Measurements from ENCODE around the gene TMEM141. TPM values are rescaled to one million over a fixed set of nuclear protein-coding genes. Genes with fewer than 3 reads are reported as not detected.

Gene TMEM141
- total RNA-seq, 4 donors from 2014 or later = 60.7 to 70.8 (median 66.9) TPM

DNA sequence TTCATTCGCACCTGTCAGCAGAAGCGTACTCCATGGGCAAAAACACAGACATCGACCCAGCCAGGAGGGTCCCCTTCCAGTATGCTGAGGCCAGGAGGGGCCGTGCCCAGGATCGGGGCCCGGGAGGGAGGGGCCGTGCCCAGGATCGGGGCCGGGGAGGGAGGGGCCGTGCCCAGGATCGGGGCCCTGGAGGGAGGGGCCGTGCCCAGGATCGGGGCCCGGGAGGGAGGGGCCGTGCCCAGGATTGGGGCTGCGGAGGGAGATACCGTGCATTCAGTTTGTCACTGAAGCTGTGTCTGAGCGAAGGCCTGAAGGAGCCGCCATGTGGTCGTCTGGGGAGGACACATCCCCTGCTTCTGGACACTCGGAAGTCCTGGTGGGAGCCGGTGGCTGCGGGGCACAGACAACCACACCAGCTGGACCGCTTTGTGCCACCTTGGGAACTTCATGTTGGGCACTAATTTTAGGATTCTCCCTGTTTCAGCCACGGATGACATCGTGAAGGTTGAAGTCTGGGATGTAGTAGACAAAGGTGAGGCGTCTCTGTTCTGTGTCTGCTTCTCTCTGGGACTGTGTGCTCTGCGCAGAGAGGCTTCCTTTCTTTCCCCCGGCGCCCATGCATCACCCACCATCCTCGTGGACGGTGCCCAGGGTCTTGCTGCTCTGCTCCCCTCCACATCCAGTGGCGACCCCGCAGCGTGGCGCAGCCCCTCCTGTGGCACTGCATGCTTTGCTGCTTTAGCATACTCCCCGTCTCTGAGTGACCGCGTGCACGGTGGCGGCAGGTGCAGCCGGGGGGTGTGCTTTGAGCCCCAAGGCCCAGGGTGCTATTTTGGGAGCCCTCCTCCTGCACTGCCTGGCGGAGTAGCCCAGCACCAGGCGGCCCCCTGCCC lies 34.4 kb downstream of the TMEM141 start:
- TF ChIP-seq EP300 (IDR thresholded peaks at IDR 0.05) (no peak), POLR2A (IDR thresholded peaks at IDR 0.05) (no peak)
- TF ChIP-seq, protein P1, sequence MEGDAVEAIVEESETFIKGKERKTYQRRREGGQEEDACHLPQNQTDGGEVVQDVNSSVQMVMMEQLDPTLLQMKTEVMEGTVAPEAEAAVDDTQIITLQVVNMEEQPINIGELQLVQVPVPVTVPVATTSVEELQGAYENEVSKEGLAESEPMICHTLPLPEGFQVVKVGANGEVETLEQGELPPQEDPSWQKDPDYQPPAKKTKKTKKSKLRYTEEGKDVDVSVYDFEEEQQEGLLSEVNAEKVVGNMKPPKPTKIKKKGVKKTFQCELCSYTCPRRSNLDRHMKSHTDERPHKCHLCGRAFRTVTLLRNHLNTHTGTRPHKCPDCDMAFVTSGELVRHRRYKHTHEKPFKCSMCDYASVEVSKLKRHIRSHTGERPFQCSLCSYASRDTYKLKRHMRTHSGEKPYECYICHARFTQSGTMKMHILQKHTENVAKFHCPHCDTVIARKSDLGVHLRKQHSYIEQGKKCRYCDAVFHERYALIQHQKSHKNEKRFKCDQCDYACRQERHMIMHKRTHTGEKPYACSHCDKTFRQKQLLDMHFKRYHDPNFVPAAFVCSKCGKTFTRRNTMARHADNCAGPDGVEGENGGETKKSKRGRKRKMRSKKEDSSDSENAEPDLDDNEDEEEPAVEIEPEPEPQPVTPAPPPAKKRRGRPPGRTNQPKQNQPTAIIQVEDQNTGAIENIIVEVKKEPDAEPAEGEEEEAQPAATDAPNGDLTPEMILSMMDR (IDR thresholded peaks at IDR 0.05) = no peak
- no peak overlapping the region for H3K27ac ChIP-seq
- peaks cover 0 to 76% (median 14%) of the 10 kb centered on the region in 3 donors for H3K36me3 ChIP-seq
- no peaks in the 10 kb centered on the region for H3K27me3 ChIP-seq
- H3K4me1 ChIP-seq = peaks cover 0 to 18% (median 4%) of the 10 kb centered on the region in 4 donors
- WGBS, 2 donors = 89 to 92% methylated on average over 32 to 36 of the region's 44 CpGs
- H3K4me3 ChIP-seq = no peak overlapping the region
- H3K9me3 ChIP-seq = no peaks in the 10 kb centered on the region
- DNase-seq (ENCODE audit: low spot score in 2 of 2) = no peak

DNA sequence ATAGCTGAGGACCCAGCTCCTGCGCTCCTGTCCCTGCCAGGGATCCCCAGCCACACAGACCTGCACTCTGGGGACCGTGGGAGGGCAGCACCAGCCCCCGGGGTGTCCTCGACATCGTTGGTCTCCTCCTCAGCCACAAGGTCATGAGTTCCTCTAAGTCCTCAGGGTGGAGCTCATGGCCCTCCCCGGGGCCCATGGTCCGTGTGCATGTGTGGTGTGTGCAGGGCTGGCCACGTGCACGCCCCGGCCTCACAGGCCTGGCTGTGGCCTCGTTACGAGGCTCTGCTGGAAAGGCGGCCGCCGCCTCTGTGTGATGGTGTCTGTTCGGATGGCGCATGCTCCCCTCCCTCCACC lies 35.0 kb downstream of the TMEM141 start:
- Histone ChIP-seq H3K4me3 (no peak overlapping the region), H3K27ac (no peak overlapping the region), H3K9me3 (no peaks in the 10 kb centered on the region), H3K4me1 (peaks cover 0 to 12% (median under 1%) of the 10 kb centered on the region in 4 donors), H3K36me3 (peaks cover 0 to 83% (median 18%) of the 10 kb centered on the region in 3 donors), H3K27me3 (no peaks in the 10 kb centered on the region)
- no peak for DNase-seq (ENCODE audit: low spot score in 2 of 2)
- 81 to 85% methylated on average over 5 to 14 of the region's 17 CpGs for WGBS, 2 donors
- TF ChIP-seq EP300 (IDR thresholded peaks at IDR 0.05) = no peak
- TF ChIP-seq POLR2A (IDR thresholded peaks at IDR 0.05) = no peak
- TF ChIP-seq, protein P1 (IDR thresholded peaks at IDR 0.05) = no peak

DNA sequence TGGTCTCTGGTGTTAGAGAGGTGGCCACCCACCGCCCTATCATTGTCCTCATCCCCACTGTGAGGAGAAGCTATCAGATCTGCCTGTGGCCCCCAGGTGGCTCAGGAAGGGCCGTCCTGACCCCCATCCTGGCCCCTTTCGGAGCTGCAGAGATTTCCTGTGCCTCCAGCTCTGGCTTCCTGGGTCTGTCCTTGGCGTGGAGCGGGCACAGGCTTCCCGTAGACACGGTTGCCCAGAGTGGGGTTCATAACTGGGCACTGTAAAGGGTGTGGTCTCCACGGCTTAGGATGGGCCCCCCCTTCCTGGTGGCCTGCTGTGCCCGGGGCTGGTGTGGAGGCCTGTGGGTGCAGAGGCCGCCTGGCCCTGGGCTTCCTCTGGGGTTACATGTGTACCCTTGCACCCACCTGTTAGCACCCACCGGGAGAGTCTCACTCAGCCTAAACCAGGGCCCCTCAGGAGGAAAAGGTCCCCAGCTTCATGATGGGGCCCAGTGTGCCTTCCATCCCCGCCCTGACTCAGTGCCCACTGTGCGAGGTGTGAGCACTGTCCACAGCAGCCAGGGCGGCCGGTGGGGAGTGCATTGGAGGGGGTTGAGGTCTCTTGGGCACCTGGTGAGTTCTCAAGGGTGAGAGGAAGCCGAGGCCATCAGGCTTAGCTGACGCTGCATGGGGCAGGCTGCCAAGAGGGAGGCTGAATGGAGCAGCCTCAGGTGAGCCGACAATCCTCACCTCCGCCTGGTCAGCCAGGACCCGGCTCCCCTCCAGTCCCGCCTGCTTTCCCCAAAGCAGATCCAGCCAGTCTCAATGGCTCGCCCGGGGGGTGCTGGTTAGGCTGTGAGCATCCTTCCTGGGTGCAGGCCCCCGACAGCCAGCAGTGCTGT lies 35.8 kb downstream of the TMEM141 start:
- Histone ChIP-seq H3K9me3 (no peaks in the 10 kb centered on the region), H3K27ac (no peak overlapping the region), H3K4me3 (no peak overlapping the region), H3K36me3 (peaks cover 0 to 90% (median 18%) of the 10 kb centered on the region in 3 donors), H3K4me1 (peaks cover 0 to 4% (median 0%) of the 10 kb centered on the region in 4 donors), H3K27me3 (no peaks in the 10 kb centered on the region)
- TF ChIP-seq, protein P1 (IDR thresholded peaks at IDR 0.05) = no peak
- TF ChIP-seq EP300 (IDR thresholded peaks at IDR 0.05) = no peak
- TF ChIP-seq POLR2A (IDR thresholded peaks at IDR 0.05) = no peak
- no peak for DNase-seq (ENCODE audit: low spot score in 2 of 2)
- WGBS, 2 donors = 83 to 87% methylated on average over 16 to 18 of the region's 24 CpGs

DNA sequence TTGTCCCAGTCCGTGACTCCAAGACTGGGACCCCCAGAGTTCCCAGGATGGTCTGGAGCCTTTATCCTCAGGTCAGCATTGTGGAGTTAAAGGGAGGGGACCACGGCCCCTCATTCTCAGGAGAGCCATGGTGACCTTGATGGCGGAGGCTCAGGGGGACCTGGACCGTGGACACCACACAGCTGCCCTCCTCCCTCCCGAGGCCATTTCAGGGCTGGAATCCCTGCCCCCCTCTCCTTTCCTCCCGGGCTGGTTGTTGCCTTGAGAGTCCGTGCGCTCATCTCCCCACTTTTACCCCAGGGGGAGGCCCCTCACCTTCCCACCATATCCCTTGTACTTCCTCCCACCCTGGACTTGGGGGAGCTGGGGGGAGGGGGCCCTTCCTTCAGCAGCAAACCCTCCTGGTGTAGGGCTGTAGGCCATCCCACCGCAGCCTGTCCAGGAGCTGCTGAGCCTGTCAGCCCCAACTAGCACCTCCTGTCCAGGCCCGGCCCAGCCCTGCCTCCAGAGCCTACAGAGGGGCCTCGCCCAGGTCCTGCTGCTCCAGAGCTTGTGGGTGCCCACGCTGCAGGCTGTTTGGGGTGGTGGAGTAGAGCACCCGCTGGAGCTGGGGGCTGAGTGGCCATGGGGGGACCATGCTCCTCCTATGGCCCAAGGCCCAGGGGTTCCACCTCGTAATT lies 36.8 kb downstream of the TMEM141 start:
- no peak for DNase-seq (ENCODE audit: low spot score in 2 of 2)
- Histone ChIP-seq H3K27me3 (no peaks in the 10 kb centered on the region), H3K4me3 (no peak overlapping the region), H3K27ac (no peak overlapping the region), H3K4me1 (no peaks in the 10 kb centered on the region), H3K9me3 (no peaks in the 10 kb centered on the region), H3K36me3 (peaks cover 0 to 100% (median 18%) of the 10 kb centered on the region in 3 donors)
- 85 to 92% methylated on average over 11 to 13 of the region's 14 CpGs for whole genome bisulfite sequencing, 2 donors
- no peak for TF ChIP-seq POLR2A (IDR thresholded peaks at IDR 0.05)
- TF ChIP-seq EP300 (IDR thresholded peaks at IDR 0.05) = no peak
- TF ChIP-seq, protein P1 (IDR thresholded peaks at IDR 0.05) = no peak
